HG03442 (cell line): ENCODE results near the gene GPD1L.
"Not testable (repeated sequence)": the region's sequence is repeated elsewhere in the genome, so short reads cannot be mapped to it uniquely, and the experiment has no call there.

Experiments
- ATAC-seq: cut with Tn5 transposase; IDR thresholded peaks from one replicate; pipeline ENCODE4 v1.9.1; 2021; ENCODE audit warnings: mild to moderate bottlenecking, moderate library complexity; ENCODE audit not compliant: unreplicated experiment

GPD1L gene

GRCh38 chr3:32105291-32106131, 909 bp upstream of the GPD1L start:
- ATAC-seq: no peak

DNA sequence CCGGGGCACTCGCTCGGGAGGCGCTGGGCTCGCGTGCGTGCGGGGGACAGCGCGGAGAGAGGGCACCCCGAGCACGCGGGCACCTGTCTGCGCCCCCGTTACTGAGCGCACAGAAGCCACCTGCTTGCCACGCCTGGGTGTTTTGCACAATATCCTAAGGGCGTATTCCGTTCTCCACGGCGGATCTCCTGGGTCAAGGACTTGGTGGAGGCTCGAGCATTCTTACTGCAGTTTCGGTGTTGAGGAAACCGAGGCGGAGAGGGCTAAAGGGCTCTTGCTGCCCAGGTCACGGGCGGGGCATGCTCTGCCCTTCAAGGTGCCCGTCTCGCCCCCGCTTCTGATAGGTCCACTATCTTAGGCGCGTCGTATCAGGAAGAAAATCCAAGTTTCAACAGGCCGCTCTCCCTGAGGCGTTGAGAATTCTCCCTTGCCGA, 526 bp downstream of the GPD1L start:
- ATAC-seq: no peak

- not testable (repeated sequence) for ATAC-seq
Observed at GRCh38 chr3:32108224-32108623, 1.8 kb downstream of the GPD1L start.

- no peak for ATAC-seq
Observed at GRCh38 chr3:32109256-32109655, 2.8 kb downstream of the GPD1L start.

- ATAC-seq: no peak
Observed at GRCh38 chr3:32110233-32110760, 3.9 kb downstream of the GPD1L start.

- no peak for ATAC-seq
Observed at GRCh38 chr3:32111560-32111959, 5.1 kb downstream of the GPD1L start.

DNA sequence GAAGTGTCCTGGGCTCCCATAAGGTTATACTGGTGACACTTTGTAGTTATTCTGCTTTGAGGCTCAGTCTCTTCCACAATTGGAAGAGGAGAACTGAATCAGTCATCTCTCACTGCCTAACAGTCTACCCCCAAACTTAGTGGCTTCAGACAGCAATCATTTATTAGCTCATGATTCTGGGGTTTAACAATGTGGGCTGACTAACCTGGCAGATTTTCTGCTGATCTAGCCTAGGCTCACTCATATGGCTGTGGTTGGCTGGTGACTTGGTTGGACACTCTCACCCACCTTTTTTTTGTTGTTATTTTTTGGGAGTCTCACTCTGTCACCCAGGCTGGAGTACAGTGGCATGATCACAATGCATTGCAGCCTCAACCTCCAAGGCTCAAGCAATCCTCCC, 7.1 kb downstream of the GPD1L start:
- ATAC-seq: no peak

DNA sequence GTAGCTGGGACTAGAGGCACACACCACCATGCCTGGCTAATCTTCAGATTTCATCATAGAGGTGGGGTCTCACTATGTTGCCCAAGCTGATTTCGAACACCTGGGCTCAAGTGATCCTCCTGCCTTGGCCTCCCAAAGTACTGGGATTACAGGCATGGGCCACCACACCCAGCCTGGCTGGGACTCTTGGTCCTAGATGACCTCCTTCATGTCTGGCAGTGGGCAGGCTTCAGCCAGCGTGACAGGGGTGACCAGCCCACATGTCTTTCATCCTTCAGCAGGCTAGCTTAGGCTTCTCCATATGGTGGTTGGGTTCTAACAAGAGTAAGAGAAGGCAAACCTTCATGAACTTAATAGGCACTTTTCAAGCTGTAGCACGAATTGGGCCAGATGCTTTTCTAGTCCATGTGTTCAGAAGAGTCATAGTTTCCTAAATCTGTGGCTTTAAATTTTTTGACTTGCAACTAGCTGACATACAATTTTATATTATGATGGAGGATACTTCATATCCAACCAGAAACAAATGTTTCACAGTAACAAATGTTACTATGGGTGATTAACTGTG, 7.6 kb downstream of the GPD1L start:
- ATAC-seq: no peak

DNA sequence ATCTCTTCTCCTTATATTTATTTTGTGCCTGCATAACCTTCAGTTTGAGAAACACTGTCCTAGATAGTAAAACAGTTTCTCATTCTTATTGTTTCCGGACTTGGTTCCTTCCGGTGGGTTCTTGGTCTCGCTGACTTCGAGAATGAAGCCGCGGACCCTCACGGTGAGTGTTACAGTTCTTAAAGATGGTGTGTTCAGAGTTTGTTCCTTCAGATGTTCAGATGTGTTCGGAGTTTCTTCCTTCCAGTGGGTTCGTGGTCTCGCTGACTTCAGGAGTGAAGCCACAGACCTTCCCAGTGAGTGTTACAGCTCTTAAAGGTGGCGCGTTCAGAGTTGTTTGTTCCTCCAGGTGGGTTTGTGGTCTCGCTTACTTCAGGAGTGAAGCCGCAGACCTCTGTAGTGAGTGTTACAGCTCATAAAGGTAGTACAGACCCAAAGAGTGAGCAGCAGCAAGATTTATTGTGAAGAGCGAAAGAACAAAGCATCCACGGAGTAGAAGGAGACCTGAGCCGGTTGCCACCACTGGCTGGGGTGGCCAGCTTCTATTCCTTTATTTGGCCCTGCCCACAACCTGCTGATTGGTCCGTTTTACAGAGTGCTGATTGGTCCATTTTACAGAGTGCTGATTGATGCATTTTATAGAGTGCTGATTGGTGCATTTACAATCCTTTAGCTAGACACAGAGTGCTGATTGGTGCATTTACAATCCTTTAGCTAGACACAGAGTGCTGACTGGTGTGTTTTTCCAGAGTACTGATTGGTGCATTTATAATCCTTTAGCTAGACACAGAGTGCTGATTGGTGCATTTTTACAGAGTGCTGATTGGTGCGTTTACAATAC, 8.3 kb downstream of the GPD1L start:
- not testable (repeated sequence) for ATAC-seq

GRCh38 chr3:32117320-32117719, 10.9 kb downstream of the GPD1L start:
- ATAC-seq: no peak

DNA sequence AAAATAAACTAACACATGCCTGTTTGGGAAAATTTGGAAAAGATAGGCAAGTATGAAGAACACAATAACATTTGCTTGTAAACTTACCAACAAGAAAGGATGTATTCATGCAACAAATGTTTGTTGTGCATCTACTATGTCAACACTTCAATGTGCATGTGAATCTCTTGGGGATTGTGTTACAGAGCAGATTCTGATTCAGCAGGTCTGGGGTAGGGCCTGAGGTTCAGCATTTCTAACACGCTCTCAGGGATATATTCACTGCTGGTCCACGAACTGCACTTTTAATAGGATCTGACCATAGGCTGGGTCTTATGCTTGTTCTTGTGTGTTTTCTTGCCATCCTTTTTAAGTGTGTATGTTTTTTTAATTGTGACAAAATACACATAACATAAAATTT, 11.8 kb downstream of the GPD1L start:
- no peak for ATAC-seq

- ATAC-seq: no peak
Observed at GRCh38 chr3:32120471-32120870, 14.1 kb downstream of the GPD1L start.

DNA sequence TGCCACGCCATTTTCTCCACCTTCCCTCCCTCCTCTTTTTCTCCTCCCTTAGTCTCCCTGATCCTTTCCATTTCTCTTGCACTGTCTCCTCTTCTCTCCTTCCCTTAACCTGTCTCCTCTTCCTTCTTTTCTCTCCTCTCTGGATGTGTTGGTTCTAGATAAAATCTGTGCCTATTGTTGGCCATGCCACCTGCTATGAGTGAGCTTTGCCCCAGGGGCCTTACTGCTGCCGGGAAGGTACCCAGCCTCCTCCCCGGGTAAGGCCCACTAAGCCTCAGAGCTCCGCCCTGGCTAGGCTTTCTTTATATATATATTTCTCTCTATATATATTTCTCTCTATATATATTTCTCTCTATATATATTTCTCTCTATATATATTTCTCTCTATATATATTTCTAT, 14.7 kb downstream of the GPD1L start:
- ATAC-seq: no peak

- ATAC-seq: no peak
Observed at GRCh38 chr3:32123620-32124019, 17.2 kb downstream of the GPD1L start.

GRCh38 chr3:32125012-32125411, 18.6 kb downstream of the GPD1L start:
- ATAC-seq: no peak

DNA sequence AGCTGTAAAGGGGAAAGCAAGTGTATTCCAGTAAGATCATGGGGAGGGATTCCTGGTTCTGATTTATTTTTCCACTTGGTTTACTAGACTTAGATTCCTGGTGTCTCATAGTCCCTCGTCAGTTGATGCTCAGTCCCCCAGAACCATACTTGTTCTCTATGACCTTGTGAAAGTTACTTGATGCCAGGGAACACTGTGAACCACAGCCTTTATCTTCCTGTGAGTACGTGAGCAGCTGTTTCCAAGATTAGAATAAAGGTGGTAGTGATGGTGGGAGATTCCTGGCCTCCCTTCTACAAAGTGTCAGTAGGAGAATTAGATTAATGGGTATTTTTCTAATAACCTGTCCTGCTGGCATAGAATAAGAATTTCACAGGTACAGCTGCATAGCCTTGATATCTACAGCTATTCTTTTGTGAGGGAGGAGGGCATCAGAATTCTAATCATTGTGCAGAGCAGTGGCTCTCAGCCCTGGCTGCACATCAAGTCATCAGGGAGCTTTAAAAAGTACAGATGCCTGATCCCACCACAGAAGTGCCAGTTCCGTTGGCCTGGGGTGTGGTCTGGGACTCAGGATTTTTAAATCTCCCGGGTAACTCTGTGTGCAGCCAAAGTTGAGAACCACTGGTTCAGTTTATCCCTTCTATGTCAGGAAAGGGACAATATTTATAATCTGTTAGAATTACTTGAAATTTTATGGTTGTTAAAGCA, 20.0 kb downstream of the GPD1L start:
- ATAC-seq: no peak

DNA sequence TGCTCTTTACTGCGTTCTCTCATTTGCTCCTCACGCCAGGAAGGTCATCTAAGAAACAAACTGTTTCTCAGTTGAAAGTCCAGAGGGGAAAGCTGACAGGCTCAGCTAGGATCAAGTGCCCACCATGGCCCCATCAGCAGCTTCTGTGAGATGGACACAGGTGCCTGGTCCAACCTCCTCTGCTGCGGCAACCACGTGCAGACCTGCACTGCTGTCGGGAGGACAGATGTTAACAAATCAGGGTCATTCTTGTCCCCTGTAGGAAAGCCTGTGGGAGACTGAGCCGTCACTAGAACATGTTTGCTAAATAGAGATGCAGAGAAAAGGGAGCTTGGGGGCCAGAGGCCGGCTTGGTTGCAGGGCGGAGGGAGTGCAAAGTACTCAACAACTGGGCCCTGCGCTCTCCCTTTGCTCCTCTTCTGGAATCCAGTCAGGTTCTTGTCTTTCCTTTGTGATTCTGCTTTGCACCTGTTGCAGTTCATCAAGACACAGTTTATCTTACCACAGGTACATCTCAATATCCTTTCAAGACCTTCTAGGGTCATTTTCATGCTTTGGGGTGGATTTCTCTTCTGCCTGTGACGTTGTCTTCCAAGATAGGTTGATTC, 20.9 kb downstream of the GPD1L start:
- no peak for ATAC-seq

DNA sequence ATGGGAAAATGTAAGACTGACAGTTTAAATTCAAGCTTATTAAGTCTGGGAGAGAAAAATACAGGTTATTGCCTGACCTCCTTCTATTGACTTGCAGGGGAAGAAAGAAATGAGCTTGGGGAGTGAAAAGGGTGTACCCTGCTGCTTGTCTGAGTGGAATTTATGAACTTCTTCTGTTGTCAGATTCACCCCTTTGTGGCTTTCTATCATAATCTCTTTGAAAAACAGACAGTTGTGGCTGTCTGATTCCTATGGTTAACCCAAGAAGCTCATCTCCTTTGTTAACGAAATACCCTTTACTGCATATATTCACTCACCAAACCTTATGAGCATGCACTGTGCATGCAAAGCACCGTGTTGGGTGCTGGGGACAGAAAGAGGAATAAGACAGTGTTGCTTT, 22.5 kb downstream of the GPD1L start:
- ATAC-seq: no peak

- no peak for ATAC-seq
Observed at GRCh38 chr3:32129832-32130231, 23.4 kb downstream of the GPD1L start.

- ATAC-seq: no peak
Observed at GRCh38 chr3:32132121-32132520, 25.7 kb downstream of the GPD1L start.
